SIG-M5 treated with dmso at 0.1 percent for 504 hours (cell line): ENCODE data around the gene PIP4K2B.
A peak's percentile ranks its signal among the peaks of the same experiment; 100 is the strongest.

Source experiments
- DNase-seq: peaks from one replicate; lab custom pipeline; 2025; ENCODE audit not compliant: unreplicated experiment; lab: John Stamatoyannopoulos, UW

PIP4K2B gene

GRCh38 chr17:38779965-38780752, 19.2 kb downstream of the PIP4K2B start:
- no peak for DNase-seq

- DNase-seq = no peak
Measured at GRCh38 chr17:38777641-38778250, 21.6 kb downstream of the PIP4K2B start.

GRCh38 chr17:38773258-38773657, 26.1 kb downstream of the PIP4K2B start:
- no peak for DNase-seq

- no peak for DNase-seq
Measured at GRCh38 chr17:38768417-38768816, 30.9 kb downstream of the PIP4K2B start.

GRCh38 chr17:38766341-38766740, 33.0 kb downstream of the PIP4K2B start:
- no peak for DNase-seq

GRCh38 chr17:38762231-38762630, 37.1 kb downstream of the PIP4K2B start:
- DNase-seq = no peak

- no peak for DNase-seq
Measured at GRCh38 chr17:38761612-38762011, 37.7 kb downstream of the PIP4K2B start.

GRCh38 chr17:38753071-38753506, 46.3 kb downstream of the PIP4K2B start:
- DNase-seq = no peak

- DNase-seq = peak; percentile 100
Measured at GRCh38 chr17:38752308-38753070, 46.9 kb downstream of the PIP4K2B start, which contains the start of gene PSMB3. Gene PSMB3, plus strand, starts transcription at chr17:38752741. Its CDS starts 86 bp downstream, at chr17:38752827.

- peak; percentile 60 for DNase-seq
Measured at GRCh38 chr17:38751808-38752307, 47.5 kb downstream of the PIP4K2B start.

- peak; percentile 36 for DNase-seq
Measured at GRCh38 chr17:38751144-38751807, 48.1 kb downstream of the PIP4K2B start.

GRCh38 chr17:38750312-38751121, 48.8 kb downstream of the PIP4K2B start:
- peak; percentile 40 for DNase-seq

GRCh38 chr17:38750044-38750311, 49.4 kb downstream of the PIP4K2B start:
- DNase-seq = no peak

- no peak for DNase-seq
Measured at GRCh38 chr17:38749223-38750043, 49.9 kb downstream of the PIP4K2B start.

- DNase-seq = no peak
Measured at GRCh38 chr17:38748892-38749222, 50.5 kb downstream of the PIP4K2B start.

GRCh38 chr17:38748149-38748891, 51.0 kb downstream of the PIP4K2B start, which contains the start of gene PCGF2:
Gene PCGF2, minus strand, starts transcription at chr17:38748336. Its CDS starts 7,934 bp downstream, at chr17:38740402.
- no peak for DNase-seq

GRCh38 chr17:38747463-38748148, 51.8 kb downstream of the PIP4K2B start:
- no peak for DNase-seq

- peak; percentile 33 for DNase-seq
Measured at GRCh38 chr17:38746849-38747462, 52.4 kb downstream of the PIP4K2B start.
